ENCODE data around the gene GLI3. TPM values are rescaled to one million over a fixed set of nuclear protein-coding genes. Genes with fewer than 3 reads are reported as not detected.

GLI3 gene
- total and polyA plus RNA-seq, 2 of the 8 experiments (the other 6 are each of a cell fraction or from before 2014, with no cell fraction given) = 8.0 to 31.1 TPM

DNA sequence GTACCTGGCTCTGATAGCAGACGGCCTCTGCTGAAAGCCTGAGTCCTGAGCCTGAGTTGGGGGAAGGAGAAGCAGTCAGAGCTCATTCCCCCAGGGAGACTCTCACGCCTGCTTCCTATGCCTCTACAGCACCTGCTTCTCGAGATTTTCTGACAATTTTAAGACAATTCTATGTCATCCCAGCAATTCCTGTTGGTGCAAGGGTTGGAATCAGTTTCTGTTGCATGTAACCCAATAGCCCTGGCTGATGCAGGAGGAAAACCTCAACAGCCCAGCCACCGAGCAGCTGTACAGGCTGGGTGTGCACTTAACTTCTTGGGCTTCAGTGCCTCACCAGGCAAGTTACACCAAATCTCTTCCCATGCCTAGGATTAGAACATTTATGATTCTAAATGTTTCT, 134.7 kb downstream of the GLI3 start (continued):
- TF ChIP-seq JUN (IDR thresholded peaks at IDR 0.05; ENCODE audit: low read depth, low read length) (no peak), NRF1 (IDR thresholded peaks at IDR 0.05; ENCODE audit: low read depth, low read length) (no peak)
